GM12891 (cell line): ENCODE measurements around the gene PARM1.

Source experiments
- PAX5 ChIP-seq: IDR thresholded peaks from 2 replicates; pipeline ENCODE4 v1.6.1; 2011; ENCODE audit warnings: low read length, moderate library complexity, mild to moderate bottlenecking; ENCODE audit not compliant: insufficient read depth, severe bottlenecking
- POLR2A ChIP-seq: IDR thresholded peaks from 2 replicates; pipeline ENCODE4 v1.6.1; 2011; ENCODE audit warnings: low read depth, low read length, control low read depth
- POLR2AphosphoS5 ChIP-seq: IDR thresholded peaks from 2 replicates; pipeline ENCODE4 v1.6.1; 2011; ENCODE audit warnings: low read depth, low read length, control low read depth
- POU2F2 ChIP-seq: IDR thresholded peaks from 2 replicates; pipeline ENCODE4 v1.6.1; 2011; ENCODE audit warnings: low read depth, mild to moderate bottlenecking, control low read depth, low read length, moderate library complexity
- SPI1 ChIP-seq: IDR thresholded peaks from 2 replicates; pipeline ENCODE4 v1.6.1; 2011; ENCODE audit warnings: low read depth, low read length, control low read depth
- TAF1 ChIP-seq: IDR thresholded peaks from 2 replicates; pipeline ENCODE4 v1.6.1; 2011; ENCODE audit warnings: low read depth, low read length, control low read depth

DNA sequence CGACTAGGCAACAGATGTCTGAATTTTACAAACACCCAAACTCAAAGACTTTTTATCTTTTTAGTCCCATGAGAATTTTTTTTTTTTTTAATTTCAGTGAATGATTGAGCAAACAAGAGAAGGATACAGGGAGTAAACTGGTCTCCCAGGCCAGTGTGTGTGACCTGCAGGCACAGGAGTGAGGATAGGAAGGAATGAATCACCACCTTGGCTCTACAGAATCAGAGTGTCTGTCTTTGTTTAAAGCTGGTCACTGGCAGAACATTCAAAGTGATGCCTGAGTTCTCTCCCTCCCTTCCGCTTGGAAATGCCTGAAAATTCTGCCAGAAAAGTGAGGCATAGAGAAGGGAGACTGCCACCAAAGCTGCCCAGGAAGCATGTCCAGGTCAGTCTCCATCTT lies 69.5 kb downstream of the PARM1 start:
- TF ChIP-seq POLR2AphosphoS5 (no peak), POLR2A (no peak), TAF1 (no peak), SPI1 (no peak), POU2F2 (no peak), PAX5 (no peak)
